A549 (cell line): ENCODE results near the gene RRP8. TPM values are rescaled to one million over a fixed set of nuclear protein-coding genes. Genes with fewer than 3 reads are reported as not detected.

Source experiments
- ATAC-seq, 2 experiments: fragments of 200-7000 bp in 1 of 2; fragments of >200 bp in 1 of 2; cut with Nextera tagmentation in 1 of 2; cut with Tn5 transposase in 1 of 2; 3 replicates each; pipeline versions ENCODE4 v1.8.0 to v1.9.1; 2018 to 2020; ENCODE audit warnings: mild to moderate bottlenecking in 1 of 2, moderate library complexity in 1 of 2
- CTCF ChIA-PET: fragments of 300-600 bp; sonication (Branson Sonifier 250); formaldehyde crosslinking; extraction: SDS; loops from one replicate; lab custom pipeline; 2021; ENCODE audit warnings: antibody characterized with exemption, inconsistent platforms; lab: Yijun Ruan, JAX
- POLR2A ChIA-PET: fragments of 350-600 bp; formaldehyde crosslinking; extraction: SDS; loops from one replicate; lab custom pipeline; 2021; ENCODE audit warnings: antibody characterized with exemption, inconsistent platforms; lab: Yijun Ruan, JAX
- DNase-seq, 2 experiments: peaks; one replicate each; pipeline versions ENCODE4 v3.0.0 to v3.0.0-alpha.2; 2011 to 2016; ENCODE audit warnings: low read depth in 1 of 2, low spot score in 1 of 2
- FAIRE-seq: peaks from 2 replicates; lab custom pipeline; 2011; peaks lifted over from hg19 to GRCh38; lab: Jason Lieb, UNC
- H3K27ac ChIP-seq, 2 experiments: fragments of >200 bp; sonication (Bioruptor Twin); formaldehyde crosslinking; 3 replicates each; pipeline ENCODE4 v1.5.1; 2016 to 2017
- H3K4me1 ChIP-seq: fragments of >200 bp; sonication (Bioruptor Twin); formaldehyde crosslinking; 3 replicates; pipeline ENCODE4 v1.6.1; 2016
- H3K4me2 ChIP-seq: fragments of >200 bp; sonication (Bioruptor Twin); formaldehyde crosslinking; 3 replicates; pipeline ENCODE4 v1.6.1; 2016
- H3K4me3 ChIP-seq: fragments of >200 bp; sonication (Bioruptor Twin); formaldehyde crosslinking; 3 replicates; pipeline ENCODE4 v1.5.1; 2016
- H3K9me3 ChIP-seq: fragments of >200 bp; sonication (Bioruptor Twin); formaldehyde crosslinking; 3 replicates; pipeline ENCODE4 v1.6.1; 2016
- ATOH8 ChIP-seq: fragments of 250-450 bp; sonication (Bioruptor Pico); IDR thresholded peaks from 2 replicates; pipeline ENCODE4 v1.5.0; 2020; ENCODE audit warnings: low read depth, mild to moderate bottlenecking, moderate library complexity
- BHLHE40 ChIP-seq: IDR thresholded peaks from 2 replicates; pipeline ENCODE4 v1.6.1; 2012; ENCODE audit warnings: low read depth, low read length, inconsistent platforms
- CBX2 ChIP-seq: fragments of 200-600 bp; sonication (generic); IDR thresholded peaks from 2 replicates; pipeline ENCODE4 v1.6.1; 2016; ENCODE audit warnings: low read depth, mild to moderate bottlenecking, borderline replicate concordance
- CBX8 ChIP-seq: fragments of 200-600 bp; sonication (generic); IDR thresholded peaks from 2 replicates; pipeline ENCODE4 v1.6.1; 2016
- CEBPB ChIP-seq, 2 experiments: fragments of >200 bp in 1 of 2; sonication (Bioruptor Twin) in 1 of 2; formaldehyde crosslinking in 1 of 2; IDR thresholded peaks; 2 replicates each; pipeline ENCODE4 v1.6.1; 2012 to 2016
- CTCF ChIP-seq: fragments of >200 bp; sonication (Bioruptor Twin); formaldehyde crosslinking; IDR thresholded peaks from 3 replicates; pipeline ENCODE4 v1.5.1; 2016
- EHF ChIP-seq: fragments of 250-450 bp; sonication (Bioruptor Pico); IDR thresholded peaks from 2 replicates; pipeline ENCODE4 v1.5.0; 2020; ENCODE audit warnings: mild to moderate bottlenecking
- FOXS1 ChIP-seq: fragments of 250-450 bp; sonication (Bioruptor Pico); IDR thresholded peaks from 2 replicates; pipeline ENCODE4 v1.5.0; 2020; ENCODE audit warnings: mild to moderate bottlenecking, moderate library complexity
- HDAC2 ChIP-seq: fragments of 200-600 bp; sonication (generic); IDR thresholded peaks from 2 replicates; pipeline ENCODE4 v1.6.1; 2016
- HES2 ChIP-seq: fragments of >200 bp; sonication (Bioruptor Twin); formaldehyde crosslinking; IDR thresholded peaks from 2 replicates; pipeline ENCODE4 v1.6.1; 2016
- HMGXB4 ChIP-seq: fragments of 250-450 bp; sonication (Bioruptor Pico); IDR thresholded peaks from 2 replicates; pipeline ENCODE4 v1.5.0; 2021; ENCODE audit warnings: mild to moderate bottlenecking, moderate library complexity, borderline replicate concordance
- JUNB ChIP-seq: fragments of >200 bp; sonication (Bioruptor Twin); formaldehyde crosslinking; IDR thresholded peaks from 2 replicates; pipeline ENCODE4 v1.6.1; 2016
- MAFK ChIP-seq: fragments of 450-650 bp; IDR thresholded peaks from 2 replicates; pipeline ENCODE4 v1.6.1; 2014; ENCODE audit not compliant: partially characterized antibody
- MAX ChIP-seq: IDR thresholded peaks from 2 replicates; pipeline ENCODE4 v1.6.1; 2012
- POLR2AphosphoS2 ChIP-seq: conservative IDR thresholded peaks from 2 replicates; pipeline ENCODE4 v1.6.1; 2012; ENCODE audit warnings: low read length, improper control_type of control experiment, inconsistent platforms
- RAD21 ChIP-seq, 2 experiments: fragments of >200 bp in 1 of 2; sonication (Bioruptor Twin) in 1 of 2; formaldehyde crosslinking in 1 of 2; IDR thresholded peaks in 1 of 2; conservative IDR thresholded peaks in 1 of 2; 2 replicates in 1 of 2; 3 replicates in 1 of 2; pipeline ENCODE4 v1.6.1; 2012 to 2018; ENCODE audit warnings: inconsistent platforms in 1 of 2
- RARB ChIP-seq: fragments of 250-450 bp; sonication (Bioruptor Pico); IDR thresholded peaks from 2 replicates; pipeline ENCODE4 v1.8.0; 2021; ENCODE audit warnings: mild to moderate bottlenecking, moderate library complexity
- REST ChIP-seq: fragments of 200-600 bp; sonication (generic); IDR thresholded peaks from 2 replicates; pipeline ENCODE4 v1.6.1; 2016; ENCODE audit warnings: antibody characterized with exemption, mild to moderate bottlenecking, moderate library complexity
- SMC3 ChIP-seq: fragments of >200 bp; sonication (Bioruptor Twin); formaldehyde crosslinking; IDR thresholded peaks from 3 replicates; pipeline ENCODE4 v1.6.1; 2018; ENCODE audit warnings: inconsistent platforms
- SREBF2 ChIP-seq: fragments of 450-650 bp; IDR thresholded peaks from 2 replicates; pipeline ENCODE4 v1.6.1; 2014; ENCODE audit warnings: mild to moderate bottlenecking, moderate library complexity
- TP53 ChIP-seq: fragments of 250-450 bp; sonication (Bioruptor Pico); IDR thresholded peaks from 2 replicates; pipeline ENCODE4 v1.5.0; 2021; ENCODE audit warnings: mild to moderate bottlenecking, moderate library complexity
- WGBS: methylation state at CpG from one replicate; pipeline ENCODE4 v1.1.6; 2017; ENCODE audit errors: missing lambda C conversion rate; 5-methylcytosine and 5-hydroxymethylcytosine counted together
- polyA plus RNA-seq, 4 experiments: library from polyadenylated mRNA; depleted of rRNA in 3 of 4; stranded (reverse); fragments of >200 nt; fragmentation: RNase III in 1 of 4; extraction: RNeasy Plus Mini Kit Qiagen cat#74134 plus additional on column Dnase treatment in 1 of 4; gene quantifications; 2 replicates in 3 of 4; 3 replicates in 1 of 4; pipeline ENCODE4 v1.2.3, GENCODE V29; 2011 to 2017

Gene RRP8
- polyA plus RNA-seq, 2 of the 4 experiments (the other 2 are of a cell fraction) = 14.5 to 25.9 TPM

- no peak overlapping the region for H3K27ac ChIP-seq
- WGBS = 86% methylated on average over 11 of the region's 11 CpGs
- H3K4me2 ChIP-seq = no peak overlapping the region
- no peak for DNase-seq
- ChIA-PET CTCF (interaction anchor here (0.8 to 3.4 kb wide), 2 partner anchors 25 to 177 kb away, joined by 3 to 15 read pairs; no protein-coding TSS in a partner anchor), POLR2A (no interaction called here)
- no peak for TF ChIP-seq RARB (CRISPR knock-in tag)
- no peak for TF ChIP-seq ATOH8 (CRISPR knock-in tag)
- TF ChIP-seq BHLHE40 = no peak
- TF ChIP-seq TP53 (CRISPR knock-in tag) = no peak
- TF ChIP-seq REST = no peak
- TF ChIP-seq MAFK = no peak
- no peak for TF ChIP-seq HES2
- TF ChIP-seq HDAC2 = no peak
- no peak for TF ChIP-seq HMGXB4 (CRISPR knock-in tag)
- no peak for TF ChIP-seq MAX
- TF ChIP-seq CBX2 = no peak
- no peak for TF ChIP-seq FOXS1 (CRISPR knock-in tag)
- TF ChIP-seq CEBPB (IDR thresholded peaks at IDR 0.05) = no peak
- FAIRE-seq = no peak
- no peak overlapping the region for H3K4me3 ChIP-seq
- peak in 1 of 2 experiments; percentile 32; a peak in 3 of 6 replicates for ATAC-seq
- no peaks in the 10 kb centered on the region for H3K9me3 ChIP-seq
- H3K4me1 ChIP-seq = no peaks in the 10 kb centered on the region
Measured at GRCh38 chr11:6556139-6556949, 47.1 kb downstream of the RRP8 start.

GRCh38 chr11:6554828-6555706, 48.3 kb downstream of the RRP8 start:
- no peak for FAIRE-seq
- no peak overlapping the region for H3K4me3 ChIP-seq
- POLR2A ChIA-PET = no interaction called here
- TF ChIP-seq BHLHE40 (no peak), SMC3 (no peak), JUNB (no peak), RARB (CRISPR knock-in tag) (no peak), MAFK (no peak), CTCF (no peak), HMGXB4 (CRISPR knock-in tag) (no peak), CBX8 (no peak), HDAC2 (no peak), POLR2AphosphoS2 (no peak), RAD21 (conservative IDR thresholded peaks at IDR 0.05 in 1 of 2, IDR thresholded peaks at IDR 0.05 in 1 of 2) (no peak), SREBF2 (no peak), EHF (no peak)

More at GRCh38 chr11:6554828-6555706, 48.3 kb downstream of the RRP8 start:
- ATAC-seq (no peak), DNase-seq (no peak)
- no peak overlapping the region for H3K4me2 ChIP-seq
- 89% methylated on average over 5 of the region's 5 CpGs for WGBS
- CTCF ChIA-PET = interaction anchor here (1.0 to 3.4 kb wide), 2 partner anchors 23 to 58 kb away, joined by 4 to 15 read pairs; no protein-coding TSS in a partner anchor
- H3K4me1 ChIP-seq = no peaks in the 10 kb centered on the region
- H3K27ac ChIP-seq = no peak overlapping the region
- H3K9me3 ChIP-seq = no peaks in the 10 kb centered on the region
